Measurements from ENCODE around the gene GPR89B.

DNA sequence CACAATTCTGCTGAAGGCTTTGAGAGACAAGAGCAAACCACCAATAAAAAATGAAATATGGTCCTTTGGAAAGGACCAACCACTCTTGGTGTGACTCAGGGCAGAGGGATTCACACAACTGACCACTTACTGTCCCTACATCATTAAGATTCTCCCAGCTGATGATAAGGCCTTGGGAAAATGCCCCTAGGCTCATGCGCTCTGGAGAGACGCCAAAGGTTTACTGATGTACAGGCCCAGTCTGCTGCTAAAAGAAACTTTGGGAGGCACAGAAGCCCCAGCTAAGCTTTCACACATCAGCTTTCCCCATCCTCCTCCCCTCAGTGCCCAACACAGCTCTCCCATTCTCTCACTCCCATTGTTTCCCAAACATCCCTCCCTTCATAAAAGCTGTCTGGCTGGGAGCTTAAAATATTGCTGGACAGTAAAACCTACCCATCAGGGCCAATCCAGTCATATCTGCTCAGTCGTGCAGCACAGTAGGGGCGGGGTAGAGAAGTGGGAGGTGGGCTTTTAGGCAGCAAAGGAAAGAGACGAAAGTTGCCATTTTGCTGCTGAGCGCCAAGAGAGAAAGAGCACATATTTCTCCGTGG lies 25.9 kb upstream of the GPR89B start, which contains the start of gene GJA8:
- TF ChIP-seq, protein P1, sequence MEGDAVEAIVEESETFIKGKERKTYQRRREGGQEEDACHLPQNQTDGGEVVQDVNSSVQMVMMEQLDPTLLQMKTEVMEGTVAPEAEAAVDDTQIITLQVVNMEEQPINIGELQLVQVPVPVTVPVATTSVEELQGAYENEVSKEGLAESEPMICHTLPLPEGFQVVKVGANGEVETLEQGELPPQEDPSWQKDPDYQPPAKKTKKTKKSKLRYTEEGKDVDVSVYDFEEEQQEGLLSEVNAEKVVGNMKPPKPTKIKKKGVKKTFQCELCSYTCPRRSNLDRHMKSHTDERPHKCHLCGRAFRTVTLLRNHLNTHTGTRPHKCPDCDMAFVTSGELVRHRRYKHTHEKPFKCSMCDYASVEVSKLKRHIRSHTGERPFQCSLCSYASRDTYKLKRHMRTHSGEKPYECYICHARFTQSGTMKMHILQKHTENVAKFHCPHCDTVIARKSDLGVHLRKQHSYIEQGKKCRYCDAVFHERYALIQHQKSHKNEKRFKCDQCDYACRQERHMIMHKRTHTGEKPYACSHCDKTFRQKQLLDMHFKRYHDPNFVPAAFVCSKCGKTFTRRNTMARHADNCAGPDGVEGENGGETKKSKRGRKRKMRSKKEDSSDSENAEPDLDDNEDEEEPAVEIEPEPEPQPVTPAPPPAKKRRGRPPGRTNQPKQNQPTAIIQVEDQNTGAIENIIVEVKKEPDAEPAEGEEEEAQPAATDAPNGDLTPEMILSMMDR (IDR thresholded peaks at IDR 0.05) = no peak
- TF ChIP-seq POLR2AphosphoS5 (IDR thresholded peaks at IDR 0.05) (no peak), POLR2A (IDR thresholded peaks at IDR 0.05) (no peak), EP300 (IDR thresholded peaks at IDR 0.05) (no peak)
